MM.1S (cell line): ENCODE measurements around the gene BTBD1.

Source experiments
- DNase-seq: peaks from one replicate; pipeline ENCODE4 v3.0.0-alpha.2; 2015
- H2AFZ ChIP-seq: fragments of 300-600 bp; sonication (generic); 2 replicates; pipeline ENCODE4 v1.6.0; 2016; ENCODE audit warnings: antibody characterized with exemption, low read length
- H3F3A ChIP-seq: fragments of 300-600 bp; sonication (generic); 2 replicates; pipeline ENCODE4 v1.6.1; 2016; ENCODE audit warnings: mild to moderate bottlenecking, antibody characterized with exemption, low read length, moderate library complexity, mixed read lengths; ENCODE audit not compliant: insufficient read depth
- H3K27ac ChIP-seq: fragments of 300-600 bp; sonication (generic); 2 replicates; pipeline ENCODE4 v1.5.1; 2016; ENCODE audit warnings: mild to moderate bottlenecking, low read length
- H3K27me3 ChIP-seq: fragments of 300-600 bp; sonication (generic); replicated peaks from 2 replicates; pipeline ENCODE4 v1.6.0; 2016; ENCODE audit warnings: low read length; ENCODE audit not compliant: insufficient read depth
- H3K36me3 ChIP-seq: fragments of 300-600 bp; sonication (generic); replicated peaks from 2 replicates; pipeline ENCODE4 v1.6.1; 2016; ENCODE audit warnings: mild to moderate bottlenecking, low read length, mixed read lengths; ENCODE audit not compliant: insufficient read depth
- H3K4me1 ChIP-seq: fragments of 300-600 bp; sonication (generic); 2 replicates; pipeline ENCODE4 v1.6.1; 2016; ENCODE audit warnings: low read length, mixed read lengths
- H3K4me2 ChIP-seq: fragments of 300-600 bp; sonication (generic); 2 replicates; pipeline ENCODE4 v1.6.0; 2016; ENCODE audit warnings: low read depth, low read length
- H3K4me3 ChIP-seq: fragments of 300-600 bp; sonication (generic); 2 replicates; pipeline ENCODE4 v1.5.1; 2016; ENCODE audit warnings: low read length, mixed read lengths
- H3K79me2 ChIP-seq: fragments of 300-600 bp; sonication (generic); 2 replicates; pipeline ENCODE4 v1.6.1; 2016; ENCODE audit warnings: mixed run types, low read length, mixed read lengths
- H3K9ac ChIP-seq: fragments of 300-600 bp; sonication (generic); 2 replicates; pipeline ENCODE4 v1.6.1; 2016; ENCODE audit warnings: low read length, mixed read lengths
- H3K9me2 ChIP-seq: fragments of 300-600 bp; sonication (generic); replicated peaks from 2 replicates; pipeline ENCODE4 v1.6.1; 2016; ENCODE audit warnings: mild to moderate bottlenecking, low read length, mixed read lengths; ENCODE audit not compliant: insufficient read depth
- H3K9me3 ChIP-seq: fragments of 300-600 bp; sonication (generic); replicated peaks from 2 replicates; pipeline ENCODE4 v1.6.1; 2016; ENCODE audit warnings: mild to moderate bottlenecking, low read length, mixed read lengths; ENCODE audit not compliant: insufficient read depth
- H4K20me1 ChIP-seq: fragments of 300-600 bp; sonication (generic); 2 replicates; pipeline ENCODE4 v1.6.1; 2016; ENCODE audit warnings: mild to moderate bottlenecking, low read length, moderate library complexity, mixed read lengths; ENCODE audit not compliant: insufficient read depth
- EZH2 ChIP-seq: fragments of 300-600 bp; sonication (generic); optimal IDR thresholded peaks from 2 replicates; pipeline ENCODE3; 2017; ENCODE audit warnings: low read depth, mild to moderate bottlenecking, antibody characterized with exemption, low read length, mixed read lengths
- EZH2phosphoT487 ChIP-seq: fragments of 300-600 bp; sonication (generic); IDR thresholded peaks from 2 replicates; pipeline ENCODE4 v1.6.1; 2018; ENCODE audit warnings: antibody characterized with exemption, low read length
- TF ChIP-seq, protein P1 (sequence below): fragments of 300-600 bp; sonication (generic); IDR thresholded peaks from 2 replicates; pipeline ENCODE4 v1.5.1; 2016; ENCODE audit warnings: antibody characterized with exemption, low read length, mixed read lengths

The BTBD1 gene

DNA sequence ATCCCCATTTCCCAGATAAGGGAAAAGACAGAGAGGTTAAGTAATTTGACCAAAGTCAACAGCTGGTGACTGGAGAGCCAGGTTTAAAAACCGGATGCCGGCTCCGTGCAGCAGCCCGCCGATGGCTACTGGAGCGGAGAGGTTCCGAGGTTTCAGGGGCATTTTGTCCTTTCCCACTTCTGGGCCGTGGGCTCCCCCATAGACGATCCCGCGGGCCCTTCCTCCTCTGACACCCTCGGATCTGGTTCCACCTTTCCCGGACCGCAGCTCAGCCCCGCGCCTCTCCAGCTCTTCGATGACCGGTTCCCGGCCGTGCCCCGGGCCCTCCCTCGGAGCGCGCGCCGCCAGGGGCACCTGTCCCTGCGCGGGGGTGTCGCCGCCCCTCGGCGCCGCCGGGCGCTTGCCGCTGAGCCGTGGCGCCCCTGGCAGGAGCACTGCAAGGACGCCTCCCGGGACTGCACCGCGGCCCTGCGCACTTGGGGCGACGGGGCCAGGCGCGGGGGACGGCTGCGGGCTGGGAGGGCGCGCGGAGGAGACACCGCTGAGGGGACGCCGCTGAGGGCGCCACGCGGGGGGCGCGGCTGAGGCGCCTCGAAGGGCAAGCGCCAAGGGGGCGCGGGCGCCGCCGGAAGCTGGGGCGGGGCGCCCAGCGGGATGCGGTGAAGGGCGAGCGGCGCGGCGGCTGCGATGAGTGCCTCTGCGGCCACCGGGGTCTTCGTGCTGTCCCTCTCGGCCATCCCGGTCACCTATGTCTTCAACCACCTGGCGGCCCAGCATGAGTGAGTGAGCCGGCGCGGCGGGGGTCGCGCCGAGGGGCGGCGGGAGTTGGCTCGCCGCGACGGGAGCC lies 40.2 kb upstream of the BTBD1 start, which contains the start of gene TM6SF1:
Gene TM6SF1, plus strand, starts transcription at position 652 of the 847 bp plus-strand sequence. Its CDS starts 36 bp downstream, at position 688.
- H3K27ac ChIP-seq, result no peak within 1 kb of the TSS
- no peaks in the 10 kb centered on the region for H3K9me3 ChIP-seq
- no peak within 1 kb of the TSS for H2AFZ ChIP-seq
- H3K79me2 ChIP-seq, result no peaks in the 10 kb centered on the region
- DNase-seq, result no peak
- TF ChIP-seq EZH2 (no peak), EZH2phosphoT487 (no peak)
- TF ChIP-seq, protein P1, sequence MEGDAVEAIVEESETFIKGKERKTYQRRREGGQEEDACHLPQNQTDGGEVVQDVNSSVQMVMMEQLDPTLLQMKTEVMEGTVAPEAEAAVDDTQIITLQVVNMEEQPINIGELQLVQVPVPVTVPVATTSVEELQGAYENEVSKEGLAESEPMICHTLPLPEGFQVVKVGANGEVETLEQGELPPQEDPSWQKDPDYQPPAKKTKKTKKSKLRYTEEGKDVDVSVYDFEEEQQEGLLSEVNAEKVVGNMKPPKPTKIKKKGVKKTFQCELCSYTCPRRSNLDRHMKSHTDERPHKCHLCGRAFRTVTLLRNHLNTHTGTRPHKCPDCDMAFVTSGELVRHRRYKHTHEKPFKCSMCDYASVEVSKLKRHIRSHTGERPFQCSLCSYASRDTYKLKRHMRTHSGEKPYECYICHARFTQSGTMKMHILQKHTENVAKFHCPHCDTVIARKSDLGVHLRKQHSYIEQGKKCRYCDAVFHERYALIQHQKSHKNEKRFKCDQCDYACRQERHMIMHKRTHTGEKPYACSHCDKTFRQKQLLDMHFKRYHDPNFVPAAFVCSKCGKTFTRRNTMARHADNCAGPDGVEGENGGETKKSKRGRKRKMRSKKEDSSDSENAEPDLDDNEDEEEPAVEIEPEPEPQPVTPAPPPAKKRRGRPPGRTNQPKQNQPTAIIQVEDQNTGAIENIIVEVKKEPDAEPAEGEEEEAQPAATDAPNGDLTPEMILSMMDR, result no peak
- no peaks in the 10 kb centered on the region for H3K4me1 ChIP-seq
- H3F3A ChIP-seq, result no peaks in the 10 kb centered on the region
- no peaks in the 10 kb centered on the region for H3K9me2 ChIP-seq
- no peak within 1 kb of the TSS for H3K9ac ChIP-seq
- H3K4me3 ChIP-seq, result no peak within 1 kb of the TSS
- H4K20me1 ChIP-seq, result no peaks in the 10 kb centered on the region
- no peaks in the 10 kb centered on the region for H3K27me3 ChIP-seq
- no peak within 1 kb of the TSS; the same call in 1 of the 2 replicates for H3K4me2 ChIP-seq
- no peaks in the 10 kb centered on the region for H3K36me3 ChIP-seq

DNA sequence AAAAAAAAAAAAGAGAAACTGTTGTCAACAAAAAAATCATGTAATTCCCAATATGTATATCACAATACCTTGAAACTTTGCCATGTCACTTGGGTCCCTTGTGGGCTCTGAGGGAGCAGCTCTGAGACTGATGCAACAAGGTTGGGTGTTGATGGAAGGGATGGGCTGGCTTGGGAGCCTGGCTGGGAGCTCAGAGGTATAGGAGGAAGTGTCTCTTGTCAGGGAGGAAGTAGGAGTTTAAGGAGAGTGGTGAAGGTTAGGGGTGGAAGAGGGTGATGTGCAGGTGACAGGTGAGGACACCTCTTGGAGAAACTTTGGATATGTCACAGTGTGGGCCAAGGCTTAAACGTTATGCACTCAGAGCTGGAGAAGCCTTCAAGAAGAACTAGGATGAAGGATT lies 38.4 kb upstream of the BTBD1 start:
- no peaks in the 10 kb centered on the region for H3K27me3 ChIP-seq
- no peaks in the 10 kb centered on the region for H3F3A ChIP-seq
- H3K79me2 ChIP-seq, result no peaks in the 10 kb centered on the region
- no peak overlapping the region for H3K27ac ChIP-seq
- DNase-seq, result no peak
- no peaks in the 10 kb centered on the region for H3K36me3 ChIP-seq
- no peak overlapping the region for H2AFZ ChIP-seq
- H3K9me2 ChIP-seq, result no peaks in the 10 kb centered on the region
- no peak overlapping the region for H3K4me3 ChIP-seq
- H3K4me2 ChIP-seq, result no peak overlapping the region
- H3K9me3 ChIP-seq, result no peaks in the 10 kb centered on the region
- no peaks in the 10 kb centered on the region for H4K20me1 ChIP-seq
- H3K4me1 ChIP-seq, result no peaks in the 10 kb centered on the region
- no peak overlapping the region for H3K9ac ChIP-seq
- TF ChIP-seq EZH2 (no peak), EZH2phosphoT487 (no peak)
- TF ChIP-seq, protein P1, result no peak

DNA sequence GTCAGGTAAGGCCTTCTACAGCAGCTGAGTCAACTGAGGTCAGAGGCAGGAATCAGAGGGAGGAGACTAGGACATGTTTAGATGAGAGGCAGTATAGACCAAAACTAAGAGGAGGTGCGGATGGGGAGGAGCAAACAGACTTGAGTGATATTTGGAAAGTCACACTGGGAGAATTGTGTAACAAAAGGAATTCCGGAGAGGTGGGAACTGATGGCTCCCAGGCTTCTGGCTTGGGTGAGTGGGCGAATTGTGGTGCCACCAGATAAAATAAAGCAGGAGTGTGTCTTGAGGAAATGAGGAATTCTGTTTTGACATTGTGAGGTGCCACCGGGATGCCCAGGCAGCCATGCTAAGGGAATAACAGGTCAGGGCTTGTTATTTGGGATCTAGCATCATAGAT lies 37.1 kb upstream of the BTBD1 start:
- no peak overlapping the region for H3K9ac ChIP-seq
- H3F3A ChIP-seq, result no peaks in the 10 kb centered on the region
- no peak overlapping the region for H3K4me2 ChIP-seq
- no peaks in the 10 kb centered on the region for H3K36me3 ChIP-seq
- H3K9me3 ChIP-seq, result no peaks in the 10 kb centered on the region
- H3K27ac ChIP-seq, result no peak overlapping the region
- H3K9me2 ChIP-seq, result no peaks in the 10 kb centered on the region
- no peaks in the 10 kb centered on the region for H4K20me1 ChIP-seq
- no peak for DNase-seq
- H3K79me2 ChIP-seq, result no peaks in the 10 kb centered on the region
- no peak for TF ChIP-seq EZH2
- TF ChIP-seq EZH2phosphoT487, result no peak
- H2AFZ ChIP-seq, result no peak overlapping the region
- no peak overlapping the region for H3K4me3 ChIP-seq
- H3K4me1 ChIP-seq, result no peaks in the 10 kb centered on the region
- no peaks in the 10 kb centered on the region for H3K27me3 ChIP-seq

DNA sequence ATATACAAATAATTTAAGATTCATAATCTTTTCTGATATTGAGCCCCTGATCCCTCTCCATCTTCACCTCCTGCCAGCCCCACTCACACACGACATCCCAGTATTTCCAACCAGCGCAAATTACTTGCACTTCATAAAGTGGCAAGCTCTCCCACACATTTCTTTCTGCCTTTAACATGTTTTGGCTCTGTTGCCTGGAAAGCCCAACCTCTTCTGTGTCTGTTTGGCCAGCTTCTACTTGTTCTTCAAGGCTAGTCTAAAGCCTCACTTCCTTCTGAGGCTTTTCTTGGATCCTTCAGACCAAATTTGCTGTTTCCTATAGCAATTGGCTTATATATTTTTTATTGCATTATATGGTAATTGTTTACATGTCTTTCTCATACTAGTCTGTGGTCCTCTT lies 35.3 kb upstream of the BTBD1 start:
- Histone ChIP-seq H3K4me2 (no peak overlapping the region), H3K4me1 (no peaks in the 10 kb centered on the region), H3K4me3 (no peak overlapping the region), H3K27ac (no peak overlapping the region), H2AFZ (no peak overlapping the region), H3K9me2 (no peaks in the 10 kb centered on the region), H3F3A (no peaks in the 10 kb centered on the region), H3K9me3 (no peaks in the 10 kb centered on the region), H3K36me3 (no peaks in the 10 kb centered on the region), H3K9ac (no peak overlapping the region), H3K79me2 (no peaks in the 10 kb centered on the region), H3K27me3 (no peaks in the 10 kb centered on the region), H4K20me1 (no peaks in the 10 kb centered on the region)
- no peak for DNase-seq
- TF ChIP-seq EZH2phosphoT487, result no peak
- TF ChIP-seq, protein P1, result no peak
- TF ChIP-seq EZH2, result no peak
